CD1c-positive myeloid dendritic cell (primary cell): Measurements from ENCODE around the gene CRB1.
"Not testable (repeated sequence)": the region's sequence is repeated elsewhere in the genome, so short reads cannot be mapped to it uniquely, and the experiment has no call there.

Experiments
- DNase-seq: peaks from one replicate; pipeline ENCODE4 v3.0.0-alpha.2; 2016; ENCODE audit errors: extremely low spot score

CRB1 gene

DNA sequence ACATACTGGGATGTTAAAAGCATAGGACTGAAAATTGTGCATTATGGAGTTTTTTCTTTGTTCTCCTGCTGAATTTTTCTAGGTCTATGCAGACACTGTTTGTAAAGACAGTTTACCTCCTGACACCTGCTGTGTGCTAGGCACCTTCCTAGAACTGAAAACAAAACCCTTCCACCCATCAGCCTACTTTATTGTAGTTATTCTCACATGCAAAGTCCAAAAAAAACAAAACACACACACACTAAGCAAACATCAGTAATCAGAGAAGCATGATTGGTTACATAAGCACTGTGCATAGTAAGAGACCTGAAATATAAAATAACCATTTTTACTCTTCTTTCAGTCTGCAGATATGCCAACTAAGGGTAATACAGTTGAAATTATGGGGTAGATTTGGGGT is 195.1 kb downstream of the CRB1 start:
- no peak for DNase-seq

- DNase-seq: peak; percentile 15
Measured at GRCh38 chr1:197464044-197464443, 196.0 kb downstream of the CRB1 start.

GRCh38 chr1:197465528-197466327 is 197.7 kb downstream of the CRB1 start:
- no peak for DNase-seq

GRCh38 chr1:197466813-197467212 is 198.8 kb downstream of the CRB1 start:
- DNase-seq: no peak

DNA sequence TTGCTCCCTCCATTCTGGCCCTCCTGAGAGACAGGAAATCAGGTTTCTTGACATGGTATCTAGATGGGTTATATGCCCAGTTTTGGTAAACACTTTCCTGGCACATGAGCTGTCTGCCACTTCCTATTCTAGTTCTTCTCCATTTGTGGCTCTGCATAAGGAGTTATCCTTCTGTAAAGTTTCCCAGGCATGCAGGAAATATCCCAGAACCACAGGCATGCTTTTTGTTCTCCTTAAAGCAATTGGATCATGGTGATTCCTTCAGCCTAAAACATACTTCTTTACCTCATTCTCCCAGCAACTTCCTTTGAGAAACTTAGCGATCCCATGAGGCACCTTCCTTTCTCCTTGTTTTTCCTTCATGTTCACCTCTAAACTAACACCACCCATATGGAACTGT is 199.8 kb downstream of the CRB1 start:
- DNase-seq: no peak

GRCh38 chr1:197468543-197469175 is 200.6 kb downstream of the CRB1 start:
- DNase-seq: no peak

DNA sequence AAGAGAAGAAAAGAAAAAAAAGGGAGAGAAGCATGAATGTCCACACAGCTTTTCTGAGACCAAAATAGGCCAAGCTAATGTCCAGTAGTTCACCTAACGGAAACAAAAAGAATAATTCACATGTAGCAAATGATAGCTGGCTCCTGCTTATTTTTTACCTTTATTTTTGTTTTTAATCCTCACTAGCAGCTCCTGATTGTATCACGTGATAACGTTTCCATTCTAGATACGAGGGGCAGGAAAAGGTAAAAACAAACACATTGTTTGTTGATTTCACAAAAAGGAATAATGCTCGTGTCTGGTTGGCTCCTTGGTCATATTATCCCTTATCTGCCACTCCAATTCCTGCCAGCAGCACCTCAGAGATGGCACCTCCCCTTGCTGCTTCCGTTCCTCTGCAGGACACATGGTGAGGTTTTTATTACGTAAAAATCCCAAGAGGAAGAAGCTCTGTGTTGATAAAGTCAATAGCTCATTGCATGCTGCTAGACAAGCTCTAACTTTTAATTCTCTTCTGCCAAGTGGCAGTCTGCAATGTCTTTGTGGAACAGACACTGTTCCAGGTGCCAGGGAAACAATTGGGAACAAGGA is 201.7 kb downstream of the CRB1 start:
- DNase-seq: no peak

- no peak for DNase-seq
Measured at GRCh38 chr1:197470330-197470729, 202.3 kb downstream of the CRB1 start.

DNA sequence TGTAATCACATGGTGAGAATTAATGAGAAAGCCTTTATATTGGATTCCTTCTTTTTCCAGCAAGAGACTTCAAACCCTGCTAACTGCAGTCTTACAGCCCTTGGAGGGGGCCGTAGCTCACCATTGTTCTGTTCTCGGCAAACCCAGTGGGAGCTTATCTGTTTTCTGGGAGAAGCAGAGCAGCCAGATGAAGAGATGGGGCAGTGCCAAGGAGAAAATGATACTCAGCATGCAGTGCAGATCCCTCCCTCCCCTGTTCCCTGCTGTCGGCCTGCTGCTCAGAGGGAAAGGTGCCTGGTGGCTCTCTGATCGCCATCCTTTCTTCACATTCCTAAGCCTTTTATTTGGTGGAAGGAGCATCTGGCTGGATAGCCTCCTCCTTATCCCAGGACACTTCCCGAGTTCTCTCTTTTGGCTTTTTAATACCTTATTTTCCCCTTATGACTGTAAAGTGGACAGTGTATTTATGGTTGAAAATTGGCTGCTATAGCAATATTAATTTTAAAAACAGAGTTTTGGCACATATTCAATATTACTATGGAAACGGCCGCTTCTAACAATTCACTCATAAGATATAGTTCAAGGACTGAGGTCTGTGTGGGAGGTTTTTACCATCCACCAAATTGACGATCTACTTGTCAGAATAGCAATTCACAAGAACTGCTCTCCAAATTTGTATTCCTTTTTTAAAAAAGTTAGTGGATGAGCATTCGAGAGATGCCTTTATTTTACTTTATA is 203.4 kb downstream of the CRB1 start:
- no peak for DNase-seq

DNA sequence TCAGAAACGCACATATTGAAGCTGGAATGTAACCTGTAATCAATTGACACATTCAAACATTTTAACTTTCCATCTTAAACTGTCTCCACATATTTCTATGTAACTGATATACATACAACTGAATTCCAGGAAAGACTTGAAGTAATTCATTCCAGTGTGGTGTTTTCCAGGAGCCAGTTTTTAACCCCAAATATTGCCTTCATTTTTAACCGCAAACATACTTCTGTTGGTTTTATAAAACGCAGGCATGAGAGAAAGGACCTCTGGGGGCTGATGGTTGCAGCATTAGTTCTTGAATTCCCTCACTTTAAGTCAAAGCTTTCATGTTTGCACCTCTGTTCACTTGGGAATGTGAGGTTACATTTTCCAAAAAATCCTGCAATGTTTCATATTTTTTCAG is 204.1 kb downstream of the CRB1 start:
- DNase-seq: no peak

GRCh38 chr1:197480446-197480845 is 212.4 kb downstream of the CRB1 start:
- no peak for DNase-seq

DNA sequence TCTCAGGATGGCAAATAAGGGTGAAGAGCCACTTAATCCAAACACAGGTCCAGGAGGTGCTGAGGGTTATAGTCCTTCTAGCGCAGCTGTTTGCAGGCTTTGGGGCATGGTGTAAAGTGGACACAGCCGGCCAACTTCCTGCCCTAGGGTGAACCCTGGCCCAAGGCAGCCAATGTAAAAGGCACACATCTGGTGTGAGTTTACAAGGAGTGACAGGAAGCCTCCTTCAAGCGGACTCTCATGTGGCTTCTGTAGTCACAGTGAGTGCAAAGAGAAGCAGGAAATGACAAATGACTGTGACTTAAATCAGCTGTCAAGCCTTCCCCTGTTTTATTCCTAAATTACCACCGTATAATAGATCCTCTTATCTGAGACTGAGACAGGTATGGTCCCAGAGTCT is 213.0 kb downstream of the CRB1 start:
- no peak for DNase-seq

- DNase-seq: no peak
Measured at GRCh38 chr1:197485790-197486189, 217.7 kb downstream of the CRB1 start.

GRCh38 chr1:197486946-197487345 is 218.9 kb downstream of the CRB1 start:
- no peak for DNase-seq

- not testable (repeated sequence) for DNase-seq
Measured at GRCh38 chr1:197491505-197491904, 223.5 kb downstream of the CRB1 start.

GRCh38 chr1:197496722-197497121 is 228.7 kb downstream of the CRB1 start:
- no peak for DNase-seq

- DNase-seq: no peak
Measured at GRCh38 chr1:197510691-197511378, 242.8 kb downstream of the CRB1 start.

GRCh38 chr1:197515421-197515820 is 247.4 kb downstream of the CRB1 start:
- DNase-seq: no peak

DNA sequence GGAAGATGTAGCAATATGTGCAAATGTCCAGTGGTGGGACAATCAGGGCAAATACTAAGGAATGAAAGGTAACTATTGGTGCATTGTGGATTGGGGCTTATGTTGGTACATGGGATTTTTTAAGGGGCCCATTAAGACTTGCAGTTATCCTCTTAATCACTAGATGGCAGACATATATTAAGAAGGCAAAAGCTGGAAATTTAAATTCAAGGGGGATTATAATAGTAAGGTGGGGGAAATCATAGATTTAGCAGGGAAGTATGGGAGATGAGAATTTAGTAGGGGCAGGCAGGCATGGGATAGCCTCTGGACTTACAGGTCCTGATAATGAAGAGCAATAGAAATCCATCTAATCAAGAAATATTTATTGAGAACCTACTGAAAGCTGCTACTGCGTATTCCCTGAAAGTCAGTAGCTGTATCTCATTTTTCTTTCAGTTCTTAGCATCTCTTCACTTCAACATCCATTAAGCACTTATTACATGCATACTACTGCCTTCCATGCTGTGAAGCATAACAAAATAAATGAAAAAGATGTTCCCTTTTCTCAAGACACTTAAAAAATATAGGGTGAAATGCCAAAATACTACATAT is 251.8 kb downstream of the CRB1 start:
- DNase-seq: peak; percentile 12

DNA sequence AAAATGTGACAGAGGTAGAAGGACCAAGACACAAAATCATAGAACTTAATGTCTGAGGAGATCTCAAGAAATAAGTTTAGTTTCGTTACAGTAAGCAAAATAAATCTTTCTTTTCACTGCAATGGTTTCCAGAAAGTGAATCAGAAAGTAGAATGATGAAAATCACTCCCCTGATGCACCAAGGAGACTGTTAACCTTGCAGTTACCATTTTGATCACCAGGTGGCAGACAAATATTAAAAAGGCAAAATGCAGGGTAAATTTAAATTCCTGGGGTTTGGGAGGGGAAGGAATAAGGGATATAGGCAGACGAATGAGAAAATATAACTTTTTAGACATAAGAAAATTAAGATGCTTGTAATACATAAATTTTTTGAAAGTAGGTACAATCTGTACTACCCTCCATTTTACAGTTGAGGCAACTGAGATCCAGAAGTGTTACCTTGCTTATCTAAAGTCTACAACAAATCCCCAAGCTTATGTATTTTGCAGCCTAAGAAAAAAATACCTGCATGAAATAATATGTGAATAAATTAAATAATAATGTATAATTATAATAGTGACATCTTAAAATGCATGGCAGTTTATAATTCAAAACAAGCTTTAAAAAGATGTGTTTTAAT is 253.2 kb downstream of the CRB1 start:
- DNase-seq: peak; percentile 41
